Measurements from ENCODE around the gene CYP4B1.

Gene CYP4B1

GRCh38 chr1:46797696-46798470 lies 963 bp upstream of the CYP4B1 start:
- DNase-seq = no peak

DNA sequence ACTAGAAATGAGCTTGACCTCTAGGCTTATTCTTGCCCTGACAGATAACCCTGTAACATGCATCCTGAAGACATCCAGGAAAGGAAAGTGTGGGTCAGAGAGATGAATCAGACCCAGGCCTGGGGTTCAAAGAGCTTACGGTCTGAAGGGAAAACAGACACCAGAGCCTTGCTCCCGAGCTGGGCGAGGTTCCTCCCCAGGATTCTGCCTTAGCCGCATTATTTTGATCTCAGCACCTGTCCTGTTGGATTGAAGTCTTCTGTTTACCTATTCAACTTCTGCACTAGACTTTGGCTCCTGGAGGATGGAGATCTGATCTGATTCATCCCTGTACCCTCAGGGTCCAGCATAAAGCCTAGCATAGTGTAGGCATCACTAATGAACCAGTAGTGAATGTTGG lies 1.9 kb downstream of the CYP4B1 start:
- DNase-seq = no peak

DNA sequence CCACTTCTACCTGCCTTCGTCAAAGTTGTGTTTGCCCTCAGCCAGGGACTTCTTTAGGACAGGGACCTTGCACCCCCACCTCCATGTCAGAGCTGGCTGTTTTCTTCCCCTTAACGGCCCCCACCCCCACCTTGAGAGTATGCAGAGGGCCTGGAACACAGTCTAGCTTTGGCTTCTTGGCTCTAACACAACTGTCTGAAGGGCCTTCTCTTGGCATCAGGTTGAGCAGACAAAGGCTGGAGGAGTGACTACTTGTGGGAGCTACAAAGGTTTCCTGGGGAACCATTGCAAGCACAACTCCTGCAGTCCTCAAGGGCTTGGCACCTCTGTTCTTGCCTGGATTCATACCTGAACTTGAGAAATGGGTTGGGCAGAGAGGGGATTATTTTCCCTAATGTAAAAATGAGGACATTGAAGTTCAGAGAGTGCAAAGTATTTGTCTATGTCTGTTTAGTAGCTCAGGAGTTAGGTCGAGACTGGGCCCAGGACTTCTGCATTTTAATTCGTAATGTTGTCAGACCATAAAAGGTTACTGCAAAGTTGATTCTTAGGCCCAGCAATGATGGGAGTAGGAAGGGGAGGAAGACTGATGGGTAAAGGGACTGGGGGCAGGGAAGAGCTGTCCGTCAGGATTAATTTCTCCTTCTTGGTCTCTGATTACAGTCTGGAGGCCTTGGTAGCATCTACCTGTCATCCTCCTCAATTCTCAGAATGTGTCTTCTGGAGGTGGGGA lies 2.6 kb downstream of the CYP4B1 start:
- no peak for DNase-seq

GRCh38 chr1:46802081-46802480 lies 3.2 kb downstream of the CYP4B1 start:
- no peak for DNase-seq

DNA sequence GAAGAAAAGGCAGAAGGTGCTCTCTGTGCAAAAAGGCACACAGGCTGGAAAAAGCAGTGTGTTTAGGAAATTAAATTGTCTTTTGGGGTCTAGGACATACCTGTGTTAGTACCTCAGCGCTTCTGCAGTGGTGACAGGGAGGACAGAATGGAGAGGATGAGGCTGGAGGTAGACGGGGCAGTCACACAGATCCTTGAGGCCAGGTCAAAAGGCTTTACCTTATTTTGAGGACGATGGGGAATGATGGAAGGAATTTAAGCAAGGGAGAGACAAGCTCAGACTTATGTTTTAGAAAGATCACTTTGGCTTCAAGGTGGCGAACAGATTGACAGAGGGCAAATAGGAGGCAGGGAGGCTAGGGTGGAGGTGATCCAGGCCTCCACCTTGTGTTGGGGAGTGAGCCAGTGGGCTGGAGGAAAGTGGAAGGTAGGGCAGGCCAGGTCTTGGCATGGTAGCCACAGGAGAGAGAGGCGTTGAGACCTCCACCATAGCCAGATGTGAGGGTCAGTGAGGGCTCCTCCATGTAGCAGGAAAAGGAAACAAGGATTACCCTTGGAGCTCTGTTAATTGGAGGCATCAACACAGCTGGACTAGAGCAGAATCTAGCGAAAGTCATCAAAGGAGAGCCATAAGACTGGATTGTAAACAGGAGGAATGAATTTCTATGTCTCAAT lies 4.2 kb downstream of the CYP4B1 start:
- no peak for DNase-seq

DNA sequence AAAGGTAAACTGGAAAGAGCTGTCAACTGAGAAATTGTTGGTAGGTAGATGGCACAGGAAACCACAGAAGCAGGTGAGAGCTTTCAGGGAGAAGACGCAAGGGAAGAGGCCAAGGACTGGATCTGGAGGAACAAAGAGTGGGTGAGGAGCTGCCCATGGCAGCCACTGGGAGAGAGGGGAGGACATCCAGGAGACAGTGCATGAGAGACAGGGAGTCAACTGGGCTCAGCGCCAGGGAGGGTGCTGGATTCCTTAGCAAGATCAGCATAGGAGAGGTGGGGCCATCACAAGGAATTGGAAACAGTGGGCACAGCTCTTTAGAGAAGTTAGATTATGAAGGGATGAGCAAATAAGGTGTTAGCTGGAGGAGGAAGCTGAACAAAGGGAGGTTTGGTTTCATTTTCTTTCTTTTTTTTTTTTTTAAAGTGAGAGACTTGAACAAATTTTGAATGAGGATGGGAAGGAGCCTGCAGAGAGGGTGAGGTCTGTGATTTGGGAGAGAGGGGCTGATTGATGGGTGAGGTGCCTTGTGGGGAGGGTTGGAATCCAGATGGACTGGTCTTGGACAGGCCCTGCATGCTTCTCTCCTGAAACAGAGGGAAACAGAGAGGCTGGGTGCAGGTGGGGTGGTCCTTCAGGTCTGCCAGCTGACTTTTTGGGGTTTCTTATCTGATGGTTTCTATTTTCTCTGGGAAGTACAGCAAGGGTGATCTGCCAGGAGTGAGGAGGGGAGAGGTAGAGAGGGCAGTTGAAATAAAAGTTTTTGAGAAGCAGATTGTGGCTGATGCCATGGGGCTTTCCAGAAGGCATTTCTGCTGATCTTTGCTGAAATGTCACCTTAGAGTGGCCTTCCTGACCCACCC lies 5.4 kb downstream of the CYP4B1 start:
- DNase-seq = no peak

- no peak for DNase-seq
Observed at GRCh38 chr1:46804926-46805325, 6.1 kb downstream of the CYP4B1 start.

DNA sequence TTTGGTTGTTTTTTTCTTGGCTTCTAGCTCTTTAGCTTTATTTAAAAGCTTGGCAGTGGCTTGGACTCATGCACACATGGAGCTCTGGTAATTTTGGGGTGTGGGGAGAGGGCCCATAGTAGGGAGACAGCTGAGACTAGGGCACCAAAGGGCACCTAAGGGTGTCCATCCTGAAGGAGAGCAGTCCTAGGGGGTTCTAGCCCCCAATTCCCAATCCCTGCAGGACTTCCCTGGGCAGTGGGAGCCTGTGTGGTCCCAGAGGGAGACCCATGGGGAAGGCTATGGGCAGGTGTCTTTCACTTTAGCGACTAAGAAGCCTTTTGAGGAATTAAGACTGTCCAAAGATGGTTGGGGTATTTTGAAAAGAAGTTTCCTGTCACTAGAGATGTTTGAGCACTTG lies 6.9 kb downstream of the CYP4B1 start:
- no peak for DNase-seq

GRCh38 chr1:46806196-46807020 lies 7.6 kb downstream of the CYP4B1 start:
- DNase-seq = no peak

GRCh38 chr1:46807046-46807972 lies 8.5 kb downstream of the CYP4B1 start:
- DNase-seq = no peak

DNA sequence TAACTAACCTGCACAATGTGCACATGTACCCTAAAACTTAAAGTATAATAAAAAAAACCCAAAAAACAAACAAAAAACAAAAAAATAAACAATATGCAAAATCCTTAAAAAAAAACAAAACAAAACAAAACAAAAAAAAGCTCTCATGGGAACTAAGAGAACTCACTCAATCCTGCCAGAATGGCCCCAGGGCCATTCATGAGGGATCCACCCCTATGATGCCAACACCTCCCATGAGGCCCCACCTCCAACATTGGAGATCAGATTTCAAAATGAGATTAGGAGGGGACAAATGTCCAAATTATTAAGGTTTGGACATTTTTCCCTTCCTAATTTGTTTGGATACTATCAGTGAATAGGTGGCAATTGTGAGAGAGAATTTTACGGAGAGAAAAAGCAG lies 10.2 kb downstream of the CYP4B1 start:
- DNase-seq = no peak

GRCh38 chr1:46809904-46810303 lies 11.1 kb downstream of the CYP4B1 start:
- DNase-seq = no peak

DNA sequence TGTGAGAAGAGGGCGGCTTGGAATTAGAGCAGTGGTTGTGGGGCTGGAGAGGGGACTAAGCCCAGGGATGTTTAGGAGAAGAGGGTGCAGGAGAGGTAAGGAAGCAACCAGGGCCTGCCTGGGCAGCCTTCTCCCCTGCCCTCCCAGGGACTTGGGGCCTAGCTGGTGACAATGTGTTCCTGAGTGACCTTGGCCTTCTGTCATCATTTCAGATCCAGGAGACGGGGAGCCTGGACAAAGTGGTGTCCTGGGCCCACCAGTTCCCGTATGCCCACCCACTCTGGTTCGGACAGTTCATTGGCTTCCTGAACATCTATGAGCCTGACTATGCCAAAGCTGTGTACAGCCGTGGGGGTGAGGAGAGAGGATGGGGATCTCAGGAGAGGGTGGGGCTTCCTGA lies 11.8 kb downstream of the CYP4B1 start:
- no peak for DNase-seq

- no peak for DNase-seq
Observed at GRCh38 chr1:46811053-46811452, 12.2 kb downstream of the CYP4B1 start.

DNA sequence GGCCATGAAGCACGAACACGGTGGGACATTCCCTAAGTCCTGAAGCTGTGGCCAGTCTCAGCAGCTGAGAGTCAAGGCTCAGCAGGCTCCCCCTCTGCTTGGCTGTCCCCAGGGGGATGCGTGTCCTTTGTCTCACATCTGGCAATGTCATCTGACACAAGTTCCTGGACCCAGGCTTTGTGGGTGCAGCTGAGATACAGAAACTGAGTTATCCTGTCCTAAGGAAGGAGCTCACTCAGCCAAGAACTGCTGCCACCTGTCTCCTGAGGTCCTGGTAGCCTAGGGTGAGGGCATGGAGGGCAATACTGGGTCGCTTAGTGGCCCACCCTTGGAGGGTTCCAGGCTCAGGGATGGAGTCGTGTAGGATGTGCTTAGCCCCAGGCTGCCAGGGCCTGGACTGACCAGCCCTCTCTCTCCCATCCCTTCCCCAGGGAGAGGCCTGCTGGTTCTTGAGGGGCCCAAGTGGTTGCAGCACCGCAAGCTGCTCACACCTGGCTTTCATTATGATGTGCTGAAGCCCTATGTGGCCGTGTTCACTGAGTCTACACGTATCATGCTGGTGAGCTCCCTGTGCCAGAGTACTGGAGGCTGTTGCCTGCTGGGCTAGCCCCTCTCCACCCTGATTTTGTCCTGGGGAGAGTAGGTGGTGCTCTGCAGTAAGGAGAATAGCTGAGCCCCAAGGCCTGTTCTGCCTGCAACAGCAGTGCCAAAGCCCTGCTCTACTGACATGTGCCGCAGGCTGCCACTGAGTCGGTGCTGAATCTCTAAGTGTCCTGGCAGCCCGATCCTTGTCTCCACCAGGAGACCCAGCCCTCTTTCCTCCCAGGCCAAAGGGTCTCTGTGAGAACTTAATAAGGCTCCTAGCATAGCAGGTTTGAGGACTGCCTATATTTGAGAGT lies 13.5 kb downstream of the CYP4B1 start:
- DNase-seq = no peak

- no peak for DNase-seq
Observed at GRCh38 chr1:46812996-46813857, 14.4 kb downstream of the CYP4B1 start.

DNA sequence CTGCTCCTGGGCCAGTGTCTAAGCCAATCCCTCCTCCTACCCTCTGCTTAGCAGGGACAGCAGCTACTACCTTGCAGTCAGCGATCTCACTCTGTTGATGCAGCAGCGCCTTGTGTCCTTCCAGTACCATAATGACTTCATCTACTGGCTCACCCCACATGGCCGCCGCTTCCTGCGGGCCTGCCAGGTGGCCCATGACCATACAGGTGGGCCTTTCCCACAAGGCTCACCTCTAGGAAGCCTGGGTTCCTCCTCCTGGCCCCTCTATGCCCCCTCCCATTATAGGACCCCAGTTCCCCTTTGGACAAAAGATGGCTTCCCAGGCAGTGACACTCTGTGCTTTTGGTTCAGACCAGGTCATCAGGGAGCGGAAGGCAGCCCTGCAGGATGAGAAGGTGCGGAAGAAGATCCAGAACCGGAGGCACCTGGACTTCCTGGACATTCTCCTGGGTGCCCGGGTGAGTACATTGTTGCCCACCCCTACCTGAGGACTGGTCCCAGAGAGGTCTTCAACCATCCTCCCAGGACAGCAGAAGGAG lies 15.1 kb downstream of the CYP4B1 start:
- DNase-seq = no peak

DNA sequence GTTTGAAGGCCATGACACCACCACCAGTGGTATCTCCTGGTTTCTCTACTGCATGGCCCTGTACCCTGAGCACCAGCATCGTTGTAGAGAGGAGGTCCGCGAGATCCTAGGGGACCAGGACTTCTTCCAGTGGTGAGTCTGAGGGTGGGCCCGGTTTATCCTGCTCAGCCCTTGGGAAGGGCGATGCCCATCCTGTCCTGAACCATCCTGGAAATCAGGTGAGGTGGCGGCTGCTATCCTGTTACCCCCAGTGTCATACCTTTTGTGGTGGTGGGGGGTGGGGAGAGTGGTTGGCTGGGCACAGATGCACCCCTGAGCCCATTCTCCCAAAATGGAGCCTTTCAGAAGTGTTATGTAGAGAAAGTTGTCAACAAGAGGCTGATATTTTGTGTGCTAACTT lies 16.3 kb downstream of the CYP4B1 start:
- no peak for DNase-seq

GRCh38 chr1:46816930-46817329 lies 18.1 kb downstream of the CYP4B1 start:
- no peak for DNase-seq
